Hepatocyte (in vitro differentiated cells): ENCODE results near the gene CTBP2.

Experiments used
- EZH2 ChIP-seq: fragments of 200-600 bp; sonication (generic); IDR thresholded peaks from 2 replicates; pipeline ENCODE4 v1.6.1; 2016; ENCODE audit warnings: antibody characterized with exemption, mild to moderate bottlenecking, borderline replicate concordance
- EZH2phosphoT487 ChIP-seq: fragments of 200-600 bp; sonication (generic); IDR thresholded peaks from one replicate; pipeline ENCODE4 v1.6.1; 2018; ENCODE audit warnings: antibody characterized with exemption, mild to moderate bottlenecking, low read depth, moderate library complexity; ENCODE audit not compliant: unreplicated experiment, severe bottlenecking
- TF ChIP-seq, protein P1 (sequence below): fragments of 200-600 bp; sonication (generic); IDR thresholded peaks from 2 replicates; pipeline ENCODE4 v1.5.1; 2016; ENCODE audit warnings: antibody characterized with exemption, mild to moderate bottlenecking; ENCODE audit not compliant: poor library complexity

DNA sequence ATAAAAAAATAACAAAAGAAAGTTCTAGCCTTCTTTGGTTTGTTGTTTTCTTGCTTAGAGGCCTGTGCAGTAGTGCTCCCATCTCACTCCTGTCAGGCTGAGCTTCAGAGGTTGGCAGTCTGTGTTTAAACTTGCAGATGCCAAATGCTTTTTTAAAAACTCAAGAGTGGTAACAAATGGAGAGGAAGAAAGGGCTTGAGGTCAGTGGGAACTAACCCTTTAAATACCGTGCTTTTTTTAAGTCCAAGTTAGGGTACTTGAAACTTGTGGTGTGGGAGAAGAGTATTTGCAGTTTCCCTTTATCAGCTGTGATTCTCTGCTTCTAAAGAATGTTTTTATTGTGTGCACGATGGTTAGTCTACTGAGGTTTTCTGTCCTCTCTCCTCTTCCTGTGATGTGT lies 189.1 kb downstream of the CTBP2 start:
- TF ChIP-seq EZH2 (no peak), EZH2phosphoT487 (no peak)
- TF ChIP-seq, protein P1, sequence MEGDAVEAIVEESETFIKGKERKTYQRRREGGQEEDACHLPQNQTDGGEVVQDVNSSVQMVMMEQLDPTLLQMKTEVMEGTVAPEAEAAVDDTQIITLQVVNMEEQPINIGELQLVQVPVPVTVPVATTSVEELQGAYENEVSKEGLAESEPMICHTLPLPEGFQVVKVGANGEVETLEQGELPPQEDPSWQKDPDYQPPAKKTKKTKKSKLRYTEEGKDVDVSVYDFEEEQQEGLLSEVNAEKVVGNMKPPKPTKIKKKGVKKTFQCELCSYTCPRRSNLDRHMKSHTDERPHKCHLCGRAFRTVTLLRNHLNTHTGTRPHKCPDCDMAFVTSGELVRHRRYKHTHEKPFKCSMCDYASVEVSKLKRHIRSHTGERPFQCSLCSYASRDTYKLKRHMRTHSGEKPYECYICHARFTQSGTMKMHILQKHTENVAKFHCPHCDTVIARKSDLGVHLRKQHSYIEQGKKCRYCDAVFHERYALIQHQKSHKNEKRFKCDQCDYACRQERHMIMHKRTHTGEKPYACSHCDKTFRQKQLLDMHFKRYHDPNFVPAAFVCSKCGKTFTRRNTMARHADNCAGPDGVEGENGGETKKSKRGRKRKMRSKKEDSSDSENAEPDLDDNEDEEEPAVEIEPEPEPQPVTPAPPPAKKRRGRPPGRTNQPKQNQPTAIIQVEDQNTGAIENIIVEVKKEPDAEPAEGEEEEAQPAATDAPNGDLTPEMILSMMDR, result no peak
